Ascending aorta (tissue), 2 donors: ENCODE measurements around the gene HTN1. TPM values are rescaled to one million over a fixed set of nuclear protein-coding genes. Genes with fewer than 3 reads are reported as not detected.
"Not testable (repeated sequence)": the region's sequence is repeated elsewhere in the genome, so short reads cannot be mapped to it uniquely, and the experiment has no call there.

Source experiments
- DNase-seq, 2 donors: peaks; one replicate each; pipeline ENCODE4 v3.0.0-alpha.2; 2019; ENCODE audit warnings: low spot score in 2 of 2
- H3K27ac ChIP-seq, 2 donors: fragments of 200-600 bp; sonication (generic); one replicate each; pipeline ENCODE4 v1.5.1; 2016 to 2017; ENCODE audit warnings: mild to moderate bottlenecking in 1 of 2
- H3K27me3 ChIP-seq: fragments of 200-600 bp; sonication (generic); one replicate; pipeline ENCODE4 v1.5.1; 2017
- H3K36me3 ChIP-seq, 2 donors: fragments of 200-600 bp; sonication (generic); one replicate each; pipeline ENCODE4 v1.5.1; 2016
- H3K4me1 ChIP-seq, 2 donors: fragments of 200-600 bp; sonication (generic); one replicate each; pipeline ENCODE4 v1.5.1; 2016 to 2017; ENCODE audit warnings: mild to moderate bottlenecking in 1 of 2
- H3K4me3 ChIP-seq, 2 donors: fragments of 200-600 bp; sonication (generic); one replicate each; pipeline ENCODE4 v1.5.1; 2016 to 2017; ENCODE audit warnings: mild to moderate bottlenecking in 1 of 2
- H3K9me3 ChIP-seq, 2 donors: fragments of 200-600 bp; sonication (generic); one replicate each; pipeline ENCODE4 v1.5.1; 2016
- CTCF ChIP-seq, 3 experiments: fragments of 200-600 bp in 2 of 3; fragments of 450-650 bp in 1 of 3; sonication (generic) in 2 of 3; IDR thresholded peaks; one replicate each; pipeline ENCODE4 v1.5.1; 2016 to 2019; ENCODE audit warnings: antibody characterized with exemption in 3 of 3, mild to moderate bottlenecking in 1 of 3, moderate library complexity in 1 of 3
- intact Hi-C: fragments of 100-400 bp; cut with DNase I; formaldehyde crosslinking; loops from one replicate; pipeline ENCODE4 v1.15.1; 2023
- total RNA-seq: library from RNA; depleted of rRNA; stranded (reverse); fragments of >200 nt; gene quantifications from one replicate; pipeline ENCODE4 v1.1.0, GENCODE V29; 2016

The HTN1 gene
- not detected for total RNA-seq

- H3K4me3 ChIP-seq, DNase-seq, H3K27ac ChIP-seq, H3K36me3 ChIP-seq, intact Hi-C loops, H3K9me3 ChIP-seq, H3K4me1 ChIP-seq, H3K27me3 ChIP-seq: not testable (repeated sequence)
Measured at GRCh38 chr4:70050138-70050537, at the start of gene HTN1. HTN1 (plus strand) TSS chr4:70050438; CDS start chr4:70053077, 2,639 bp downstream.

- intact Hi-C loops, result no loop called here
- no peak overlapping the region for H3K4me3 ChIP-seq
- DNase-seq, result no peak
- H3K9me3 ChIP-seq, result no peaks in the 10 kb centered on the region
- no peak for TF ChIP-seq CTCF (IDR thresholded peaks at IDR 0.05)
- no peaks in the 10 kb centered on the region for H3K27me3 ChIP-seq
- no peaks in the 10 kb centered on the region for H3K36me3 ChIP-seq
- no peaks in the 10 kb centered on the region for H3K4me1 ChIP-seq
- H3K27ac ChIP-seq, result no peak overlapping the region
Measured at GRCh38 chr4:70000711-70001110, 49.5 kb upstream of the HTN1 start.

GRCh38 chr4:70002507-70002906, 47.7 kb upstream of the HTN1 start:
- Histone ChIP-seq H3K9me3 (no peaks in the 10 kb centered on the region), H3K27ac (no peak overlapping the region), H3K27me3 (no peaks in the 10 kb centered on the region), H3K4me3 (no peak overlapping the region), H3K36me3 (no peaks in the 10 kb centered on the region), H3K4me1 (no peaks in the 10 kb centered on the region)
- no peak for TF ChIP-seq CTCF (IDR thresholded peaks at IDR 0.05)
- intact Hi-C loops, result no loop called here
- DNase-seq, result no peak

GRCh38 chr4:70008771-70009170, 41.5 kb upstream of the HTN1 start:
- Histone ChIP-seq H3K27me3 (no peaks in the 10 kb centered on the region), H3K4me1 (no peaks in the 10 kb centered on the region), H3K27ac (no peak overlapping the region), H3K4me3 (no peak overlapping the region), H3K36me3 (no peaks in the 10 kb centered on the region), H3K9me3 (no peaks in the 10 kb centered on the region)
- no peak for DNase-seq
- TF ChIP-seq CTCF (IDR thresholded peaks at IDR 0.05), result no peak
- intact Hi-C loops, result no loop called here

- intact Hi-C loops, H3K36me3 ChIP-seq, H3K27me3 ChIP-seq, H3K9me3 ChIP-seq, H3K4me1 ChIP-seq, H3K4me3 ChIP-seq, H3K27ac ChIP-seq, DNase-seq: not testable (repeated sequence)
Measured at GRCh38 chr4:70019006-70019405, 31.2 kb upstream of the HTN1 start.

GRCh38 chr4:70023218-70023617, 27.0 kb upstream of the HTN1 start:
- no peak overlapping the region for H3K27ac ChIP-seq
- H3K27me3 ChIP-seq, result no peaks in the 10 kb centered on the region
- H3K4me1 ChIP-seq, result no peaks in the 10 kb centered on the region
- intact Hi-C loops, result no loop called here
- no peaks in the 10 kb centered on the region for H3K9me3 ChIP-seq
- no peak overlapping the region for H3K4me3 ChIP-seq
- H3K36me3 ChIP-seq, result no peaks in the 10 kb centered on the region
- DNase-seq, result no peak
- TF ChIP-seq CTCF (IDR thresholded peaks at IDR 0.05), result no peak

- no peak for TF ChIP-seq CTCF (IDR thresholded peaks at IDR 0.05)
- H3K27me3 ChIP-seq, result no peaks in the 10 kb centered on the region
- DNase-seq, result no peak
- H3K27ac ChIP-seq, result no peak overlapping the region
- no peaks in the 10 kb centered on the region for H3K36me3 ChIP-seq
- no peaks in the 10 kb centered on the region for H3K4me1 ChIP-seq
- no peak overlapping the region for H3K4me3 ChIP-seq
- no peaks in the 10 kb centered on the region for H3K9me3 ChIP-seq
- intact Hi-C loops, result no loop called here
Measured at GRCh38 chr4:70027011-70027410, 23.2 kb upstream of the HTN1 start.

- DNase-seq, H3K4me1 ChIP-seq, H3K27me3 ChIP-seq, H3K27ac ChIP-seq, intact Hi-C loops, H3K36me3 ChIP-seq, H3K4me3 ChIP-seq, H3K9me3 ChIP-seq: not testable (repeated sequence)
Measured at GRCh38 chr4:70028159-70028558, 22.1 kb upstream of the HTN1 start, which contains the start of gene HTN3. HTN3 (plus strand) TSS chr4:70028459; CDS start chr4:70030741, 2,282 bp downstream.

- intact Hi-C loops, H3K9me3 ChIP-seq, DNase-seq, H3K36me3 ChIP-seq, H3K4me3 ChIP-seq, H3K4me1 ChIP-seq, H3K27me3 ChIP-seq, H3K27ac ChIP-seq: not testable (repeated sequence)
Measured at GRCh38 chr4:70037559-70037958, 12.7 kb upstream of the HTN1 start.

- H3K9me3 ChIP-seq, H3K27me3 ChIP-seq, H3K4me3 ChIP-seq, DNase-seq, intact Hi-C loops, H3K4me1 ChIP-seq, H3K27ac ChIP-seq, H3K36me3 ChIP-seq: not testable (repeated sequence)
Measured at GRCh38 chr4:70039928-70040327, 10.3 kb upstream of the HTN1 start.
